HG02840 (cell line): ENCODE data around the gene POLR1E.

Experiments used
- ATAC-seq: cut with Tn5 transposase; IDR thresholded peaks from one replicate; pipeline ENCODE4 v1.9.1; 2021; ENCODE audit warnings: mild to moderate bottlenecking, moderate library complexity, moderate number of reproducible peaks; ENCODE audit not compliant: unreplicated experiment, low FRiP score

The POLR1E gene, protein sequence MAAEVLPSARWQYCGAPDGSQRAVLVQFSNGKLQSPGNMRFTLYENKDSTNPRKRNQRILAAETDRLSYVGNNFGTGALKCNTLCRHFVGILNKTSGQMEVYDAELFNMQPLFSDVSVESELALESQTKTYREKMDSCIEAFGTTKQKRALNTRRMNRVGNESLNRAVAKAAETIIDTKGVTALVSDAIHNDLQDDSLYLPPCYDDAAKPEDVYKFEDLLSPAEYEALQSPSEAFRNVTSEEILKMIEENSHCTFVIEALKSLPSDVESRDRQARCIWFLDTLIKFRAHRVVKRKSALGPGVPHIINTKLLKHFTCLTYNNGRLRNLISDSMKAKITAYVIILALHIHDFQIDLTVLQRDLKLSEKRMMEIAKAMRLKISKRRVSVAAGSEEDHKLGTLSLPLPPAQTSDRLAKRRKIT

DNA sequence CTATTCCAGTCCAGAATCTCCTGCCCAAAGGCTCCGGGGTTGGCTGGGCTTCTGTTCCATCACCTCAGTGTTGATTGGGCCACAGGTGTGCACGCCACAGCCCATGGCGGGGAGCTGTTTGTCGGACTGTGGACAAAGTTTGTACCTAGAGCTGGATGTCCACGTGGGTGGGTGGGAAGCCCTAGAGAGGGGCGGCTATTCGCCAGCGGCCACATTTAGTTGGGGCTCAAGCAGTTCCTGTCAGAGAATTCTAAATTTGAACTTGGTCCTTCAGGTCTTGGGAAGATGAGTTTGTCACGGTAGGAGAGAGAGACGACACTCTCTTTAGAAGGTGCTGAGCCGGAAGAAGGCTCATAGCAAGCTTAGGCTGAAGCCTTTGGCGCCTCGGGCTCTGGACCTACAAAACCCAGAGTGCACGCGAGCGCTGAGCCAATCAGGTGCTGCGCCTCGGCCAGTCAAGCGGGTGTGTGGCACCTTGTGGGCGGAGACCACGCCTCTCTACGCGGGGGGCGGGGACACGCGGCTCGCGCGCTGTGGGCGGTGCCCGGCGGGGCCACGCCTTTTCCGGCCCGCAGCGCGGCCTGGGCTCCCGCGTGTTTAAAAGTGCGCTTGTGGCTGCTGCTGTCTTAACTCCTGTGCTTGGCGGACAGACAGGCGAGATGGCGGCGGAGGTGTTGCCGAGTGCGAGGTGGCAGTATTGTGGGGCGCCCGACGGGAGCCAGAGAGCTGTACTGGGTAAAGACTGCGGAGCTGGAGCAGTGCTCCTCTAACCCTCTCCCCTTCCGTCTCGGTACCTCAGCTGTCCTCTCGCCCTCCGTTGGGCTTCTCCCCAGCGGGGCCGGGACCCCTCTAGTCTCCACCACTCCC, at the start of gene POLR1E:
POLR1E (plus strand) TSS at position 560 of the 867 bp plus-strand sequence; CDS start at position 660, 100 bp downstream.
- peak; percentile 92 for ATAC-seq

DNA sequence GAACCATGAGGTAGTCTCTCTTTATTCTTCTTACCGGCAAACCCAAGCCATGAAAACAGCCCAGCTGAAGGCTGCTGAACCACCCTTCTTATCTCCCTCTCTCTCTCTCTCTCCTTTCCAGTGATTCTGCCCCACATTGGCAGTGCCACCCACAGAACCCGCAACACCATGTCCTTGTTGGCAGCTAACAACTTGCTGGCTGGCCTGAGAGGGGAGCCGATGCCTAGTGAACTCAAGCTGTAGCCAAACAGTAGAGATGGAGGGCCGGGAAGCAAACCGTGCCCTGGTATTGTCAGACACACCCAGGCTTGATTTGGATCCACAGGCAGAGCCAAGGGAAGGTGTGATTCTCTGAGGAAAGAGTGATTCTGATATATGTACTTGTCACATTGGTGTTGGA, 49.2 kb upstream of the POLR1E start:
- ATAC-seq: no peak

DNA sequence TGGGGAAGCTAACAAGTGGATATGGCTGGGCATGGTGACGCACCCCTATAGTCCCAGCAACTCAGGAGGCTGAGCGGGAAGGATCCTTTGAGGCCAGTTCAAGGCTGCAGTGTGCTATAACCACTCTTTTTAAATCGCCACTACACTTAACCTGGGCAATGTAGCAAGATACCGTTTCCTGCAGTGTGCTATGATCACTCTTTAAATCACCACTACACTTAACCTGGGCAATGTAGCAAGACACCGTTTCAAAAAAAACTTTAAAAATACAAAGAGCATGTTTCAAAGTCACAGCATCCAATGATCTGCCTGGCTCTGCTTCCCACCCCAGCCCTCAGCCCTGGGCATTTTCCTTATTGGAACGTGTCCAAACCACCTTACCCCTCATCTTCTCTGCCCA, 48.7 kb upstream of the POLR1E start:
- no peak for ATAC-seq

DNA sequence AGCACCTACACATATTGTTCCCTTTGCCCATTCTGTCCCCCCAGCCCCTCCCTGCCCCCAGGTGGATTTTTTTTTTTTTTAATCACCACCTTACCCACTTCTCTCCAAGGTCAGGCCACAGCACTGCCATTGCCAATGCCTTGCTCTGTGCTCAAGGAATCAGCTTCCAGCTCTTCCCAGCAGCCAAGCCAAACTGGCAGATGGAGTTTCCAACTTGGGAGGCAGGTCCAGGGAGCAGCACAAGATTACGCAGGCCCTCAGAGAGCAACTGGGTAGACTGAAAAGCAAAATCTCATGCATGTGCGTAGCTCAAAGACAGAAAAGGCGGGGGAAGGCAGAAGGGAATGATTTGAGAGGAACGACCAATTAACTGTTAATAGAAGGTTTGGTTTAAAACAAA, 48.1 kb upstream of the POLR1E start:
- ATAC-seq: no peak

DNA sequence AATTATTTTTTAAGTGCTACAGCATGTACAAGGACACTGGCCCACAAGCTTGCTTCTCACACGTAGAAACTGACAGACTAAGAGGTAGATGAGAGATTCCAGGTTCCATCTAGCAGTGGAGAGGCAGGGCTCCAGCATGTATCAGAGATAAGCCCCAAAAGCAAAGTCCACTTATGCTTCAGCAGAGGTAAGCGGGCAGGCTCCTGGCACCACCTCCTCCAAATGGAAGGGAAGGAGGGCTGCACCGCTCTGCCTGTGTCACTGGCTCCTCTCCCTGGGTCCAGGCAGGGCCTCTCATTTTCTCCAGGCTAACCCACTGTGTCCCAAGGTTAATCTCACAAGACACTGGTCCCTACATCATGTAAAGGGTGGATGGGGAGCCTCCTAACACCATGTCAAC, 47.4 kb upstream of the POLR1E start:
- ATAC-seq: no peak

DNA sequence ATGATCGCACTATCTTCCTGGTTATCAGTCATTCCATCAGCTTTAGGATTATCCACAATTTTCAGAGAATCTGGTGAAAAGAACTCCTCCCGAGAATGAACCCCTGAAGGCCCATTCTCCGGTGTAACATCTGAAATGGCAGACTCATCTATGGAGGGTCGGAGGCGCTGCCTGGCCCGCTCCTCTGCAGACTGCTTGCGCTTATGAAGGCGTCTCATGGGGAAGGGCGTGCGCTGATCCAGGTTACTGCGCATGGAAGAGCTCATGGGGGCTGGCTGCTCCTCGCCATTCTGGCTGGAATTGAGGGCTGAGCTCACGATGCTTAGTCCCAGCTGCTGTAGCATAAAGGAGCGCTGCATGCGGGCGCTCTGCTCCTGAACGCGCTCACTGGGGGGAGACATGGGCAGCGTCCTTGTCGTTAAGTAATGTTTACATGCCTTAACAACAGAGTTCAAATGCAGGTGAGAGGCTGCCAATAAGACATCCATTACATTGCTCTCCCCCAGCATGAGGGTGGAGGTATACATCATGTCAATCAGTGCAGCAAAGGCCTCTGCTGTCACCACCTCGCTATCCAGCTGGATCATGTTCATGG, 43.9 kb upstream of the POLR1E start:
- ATAC-seq: no peak

DNA sequence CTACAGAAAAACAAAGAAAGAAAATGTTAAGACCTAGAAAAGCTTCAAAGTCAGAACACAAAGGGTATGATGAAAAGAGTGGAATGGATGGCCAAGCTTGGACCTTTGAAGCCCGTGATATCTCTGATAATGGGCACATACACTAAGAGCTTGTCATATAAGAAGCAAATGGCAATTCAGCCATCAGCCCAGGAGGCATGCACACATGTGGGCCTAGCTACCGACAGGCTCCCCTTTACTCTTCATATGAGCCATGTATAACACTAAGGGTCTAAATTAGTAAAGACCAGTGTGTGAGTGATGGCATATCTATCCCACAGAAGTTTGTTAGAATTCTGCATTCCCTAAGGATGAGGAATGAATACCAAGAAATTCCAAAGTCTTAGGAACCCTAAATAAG, 43.2 kb upstream of the POLR1E start:
- ATAC-seq: no peak

DNA sequence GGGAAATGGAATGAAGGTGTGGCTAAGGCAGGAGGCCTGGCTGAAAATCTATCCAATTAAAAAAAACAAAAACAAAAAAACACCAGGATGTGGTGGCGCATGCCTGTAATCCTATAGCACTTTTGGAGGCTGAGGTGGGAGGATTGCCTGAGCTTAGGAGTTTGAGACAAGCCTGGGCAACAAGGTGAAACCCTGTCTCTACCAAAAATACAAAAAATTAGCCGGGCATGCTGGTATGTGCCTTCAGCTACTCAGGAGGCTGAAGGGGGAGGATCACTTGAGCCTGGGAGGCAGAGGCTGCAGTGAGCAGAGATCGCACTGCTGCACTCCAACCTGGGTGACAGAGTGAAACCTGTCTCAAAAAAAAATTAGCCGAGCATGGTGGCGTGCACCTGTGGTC, 42.2 kb upstream of the POLR1E start:
- ATAC-seq: no peak

DNA sequence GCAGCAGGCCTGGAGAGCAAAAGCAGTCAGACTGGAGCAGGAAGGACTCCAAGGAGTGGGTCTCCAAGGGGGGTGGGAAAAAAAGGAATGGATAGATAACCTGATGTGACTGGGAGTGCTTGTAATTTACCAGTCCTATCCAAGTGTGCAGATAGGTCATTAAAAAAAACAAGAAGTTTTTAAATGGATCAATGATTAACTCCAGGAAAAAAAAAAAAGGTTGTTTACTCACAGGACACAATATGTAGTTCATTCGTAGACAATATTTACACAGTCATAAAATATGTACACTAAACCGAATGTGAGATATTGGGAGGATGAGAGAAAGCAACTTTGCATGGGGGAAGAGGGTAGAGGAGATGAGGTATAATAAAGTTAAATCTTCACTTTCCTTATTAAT, 40.9 kb upstream of the POLR1E start:
- no peak for ATAC-seq

DNA sequence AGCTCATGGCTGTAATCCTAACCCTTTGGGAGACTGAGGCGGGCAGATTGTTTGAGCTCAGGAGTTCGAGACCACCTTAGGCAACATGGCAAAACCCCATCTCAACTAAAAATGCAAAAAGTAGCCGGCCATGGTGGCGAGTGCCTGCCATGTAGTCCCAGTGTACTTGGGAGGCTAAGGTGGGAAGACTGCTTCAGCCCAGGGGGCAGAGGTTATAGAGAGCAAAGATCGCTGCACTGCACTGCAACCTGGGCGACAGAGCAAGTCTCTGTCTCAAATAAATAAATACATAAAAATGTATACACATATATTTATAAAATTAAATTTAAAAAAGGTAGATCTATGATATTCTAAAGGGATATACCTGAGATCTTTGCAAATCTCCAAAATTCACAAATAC, 39.9 kb upstream of the POLR1E start:
- ATAC-seq: no peak

DNA sequence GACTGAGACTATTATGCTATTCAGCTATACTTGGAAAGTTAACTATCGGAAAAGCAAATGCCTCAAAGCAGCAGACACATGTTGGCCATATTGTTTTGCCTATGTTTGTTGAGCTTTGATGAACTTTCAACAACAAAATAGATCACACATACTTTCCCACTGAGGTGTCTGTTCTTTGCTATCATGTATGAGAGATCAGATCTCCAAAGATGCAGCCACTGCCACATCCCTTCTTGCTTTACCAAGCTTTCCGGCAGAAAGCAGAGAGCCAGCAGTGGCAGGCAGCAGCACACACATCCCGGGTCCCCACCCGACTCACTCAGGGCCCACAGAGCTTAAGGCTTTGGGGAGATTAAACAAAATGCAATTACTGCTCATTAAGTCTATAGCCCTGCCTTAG, 39.3 kb upstream of the POLR1E start:
- ATAC-seq: no peak

DNA sequence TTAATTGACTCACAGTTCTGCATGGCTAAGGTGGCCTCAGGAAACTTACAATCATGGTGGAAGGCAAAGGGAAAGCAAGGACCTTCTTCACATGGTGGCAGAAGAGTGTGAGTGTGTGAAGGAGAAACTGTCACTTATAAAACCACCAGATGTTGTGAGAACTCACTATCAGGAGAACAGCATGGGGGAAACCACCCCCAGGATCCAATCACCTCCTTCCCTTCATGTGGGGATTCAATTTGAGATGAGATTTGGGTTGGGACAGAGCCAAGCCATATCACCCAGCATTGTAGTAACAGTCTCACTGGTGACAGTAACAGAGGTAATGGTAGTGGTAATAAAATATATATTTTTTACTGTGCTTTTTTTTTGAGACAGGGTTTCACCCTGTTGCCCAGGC, 38.6 kb upstream of the POLR1E start:
- no peak for ATAC-seq

DNA sequence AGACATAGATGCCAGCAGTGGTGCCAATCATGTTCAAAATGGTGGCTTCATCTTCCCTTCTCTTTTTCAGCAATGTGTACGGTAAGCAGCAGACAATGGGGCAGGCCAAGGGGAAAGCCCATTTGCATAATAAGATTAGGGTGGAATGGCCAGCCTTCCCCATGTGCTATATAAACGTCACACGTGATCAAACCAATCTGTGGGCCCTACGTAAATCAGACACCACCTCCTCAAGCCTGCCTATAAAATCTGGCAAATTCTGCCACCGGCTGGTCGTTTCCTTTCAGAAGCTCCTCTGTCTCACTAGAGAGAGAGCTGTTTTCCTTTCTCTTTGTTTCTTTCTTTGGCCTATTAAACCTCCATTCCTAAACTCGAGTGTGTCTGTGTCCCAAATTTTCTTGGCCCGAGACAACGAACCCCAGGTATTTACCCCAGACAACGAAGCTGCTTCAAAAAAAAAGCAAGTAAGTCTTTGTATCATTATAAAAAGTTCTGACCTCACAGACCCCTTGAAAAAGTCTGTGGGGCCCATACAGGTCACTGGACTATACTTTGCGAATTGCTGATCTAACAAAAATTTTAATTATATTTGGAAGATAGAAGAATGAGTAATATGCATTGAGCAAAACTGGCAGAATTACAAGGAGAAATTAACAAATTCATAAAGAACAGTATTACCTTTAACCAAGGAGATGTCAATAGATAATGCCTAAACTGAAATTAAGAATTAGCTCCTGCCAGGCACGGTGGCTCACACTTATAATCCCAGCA, 35.7 kb upstream of the POLR1E start:
- ATAC-seq: no peak

DNA sequence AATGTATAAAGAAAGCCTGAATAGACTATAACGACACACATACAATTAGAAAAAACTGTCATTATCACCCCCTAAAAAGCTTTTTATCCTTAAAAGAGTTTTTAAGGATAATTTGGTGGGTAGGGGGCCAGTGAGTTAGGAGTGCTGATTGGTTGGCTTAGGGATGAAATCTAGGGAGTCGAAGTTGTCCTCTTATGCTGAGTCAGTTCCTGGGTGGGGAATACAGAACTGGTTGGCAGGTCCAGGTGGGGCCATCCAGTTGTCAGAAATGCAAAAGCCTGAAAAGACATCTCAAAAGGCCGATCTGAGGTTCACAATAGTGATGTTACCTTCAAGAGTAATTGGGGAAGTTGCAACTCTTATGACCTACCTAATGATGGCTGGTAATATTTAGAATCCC, 34.1 kb upstream of the POLR1E start:
- no peak for ATAC-seq

DNA sequence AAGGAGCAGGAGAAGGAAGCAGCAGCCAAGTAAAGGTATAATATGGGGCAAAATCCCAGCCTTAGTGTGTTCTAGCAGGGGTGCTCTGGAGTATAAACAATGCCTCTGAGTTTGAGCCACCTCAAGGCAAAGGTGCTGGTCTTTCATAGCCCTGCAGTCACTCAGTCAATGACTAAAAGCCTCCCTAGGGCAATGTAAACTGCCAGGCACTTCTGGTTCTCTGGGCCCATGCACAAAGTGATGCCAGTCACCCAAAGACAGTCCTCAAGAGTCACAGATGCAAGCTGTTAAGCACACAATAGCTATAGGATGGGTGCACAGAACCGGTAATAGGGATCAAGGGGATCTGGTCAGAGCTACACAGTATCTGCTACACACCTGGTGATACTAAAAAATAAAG, 33.1 kb upstream of the POLR1E start:
- ATAC-seq: no peak

DNA sequence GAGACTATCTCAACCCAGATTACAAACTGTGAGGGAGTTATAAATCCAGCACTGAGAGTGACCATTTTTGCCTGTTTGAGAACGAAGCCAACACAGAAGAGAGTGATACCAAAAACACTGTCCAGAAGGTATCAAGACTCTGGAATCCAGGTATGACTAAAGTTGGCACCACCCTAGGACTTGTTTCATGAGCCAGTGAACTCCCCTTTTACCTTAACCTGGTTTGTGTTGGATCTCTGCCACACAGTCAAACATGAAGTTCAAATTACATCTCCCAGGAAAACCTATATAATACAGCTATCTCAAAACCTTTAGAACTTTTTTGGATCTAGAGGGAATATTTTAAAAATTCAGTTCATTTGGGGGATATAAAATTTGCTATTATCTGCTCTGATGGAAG, 31.9 kb upstream of the POLR1E start:
- ATAC-seq: no peak

DNA sequence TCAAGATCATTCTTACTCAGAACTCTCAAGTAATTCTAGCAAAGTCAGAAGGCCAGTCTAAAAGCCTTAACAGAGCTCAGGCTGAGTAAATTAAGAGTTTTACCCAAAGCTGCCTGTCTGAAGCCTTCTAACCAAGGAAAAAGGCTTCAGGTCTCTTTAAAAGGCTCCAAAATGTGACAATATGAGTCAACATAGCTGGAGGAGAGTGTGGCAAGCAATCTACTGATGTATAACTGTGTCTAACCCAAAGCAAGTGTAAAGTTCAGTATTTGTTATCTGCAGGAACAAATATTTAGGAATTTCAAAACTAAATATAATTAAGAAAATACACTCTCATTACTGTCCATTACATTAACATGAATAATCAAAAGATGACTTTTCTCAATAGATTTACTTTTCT, 31.5 kb upstream of the POLR1E start:
- ATAC-seq: no peak

DNA sequence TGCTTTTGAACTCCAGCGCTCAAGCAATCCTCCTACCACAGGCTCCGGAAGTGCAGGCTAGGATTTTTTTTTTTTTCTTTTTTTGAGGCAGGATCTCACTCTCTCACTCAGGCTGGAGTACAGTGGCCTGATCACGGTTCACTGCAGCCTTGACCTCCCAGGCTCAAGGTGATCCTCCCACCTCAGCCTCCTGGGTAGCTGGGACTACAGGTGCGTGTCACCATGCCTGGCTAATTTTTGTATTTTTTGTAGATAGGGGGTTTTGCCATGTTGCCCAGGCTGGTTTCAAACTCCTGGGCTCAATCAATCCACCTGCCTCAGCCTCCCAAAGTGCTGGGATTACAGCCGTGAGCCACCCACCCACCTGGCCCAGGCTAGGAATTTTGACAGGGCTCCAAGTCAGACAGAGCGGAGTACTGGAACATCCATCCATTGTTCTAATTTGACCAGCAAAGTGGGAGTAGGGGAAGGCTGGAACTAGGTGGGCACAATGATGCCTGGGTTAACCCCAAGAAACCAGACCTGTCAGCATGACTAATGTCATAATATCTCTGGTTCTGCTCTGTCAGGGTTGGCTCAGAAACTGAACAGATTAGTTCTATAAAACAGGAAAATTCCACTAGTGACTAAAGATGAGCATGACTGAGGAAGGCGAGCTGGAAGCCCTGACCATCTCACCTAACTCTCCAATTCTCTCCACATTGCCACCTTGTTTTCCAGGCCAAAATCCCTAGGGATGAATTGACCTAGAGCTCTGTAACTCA, 29.7 kb upstream of the POLR1E start:
- ATAC-seq: no peak

DNA sequence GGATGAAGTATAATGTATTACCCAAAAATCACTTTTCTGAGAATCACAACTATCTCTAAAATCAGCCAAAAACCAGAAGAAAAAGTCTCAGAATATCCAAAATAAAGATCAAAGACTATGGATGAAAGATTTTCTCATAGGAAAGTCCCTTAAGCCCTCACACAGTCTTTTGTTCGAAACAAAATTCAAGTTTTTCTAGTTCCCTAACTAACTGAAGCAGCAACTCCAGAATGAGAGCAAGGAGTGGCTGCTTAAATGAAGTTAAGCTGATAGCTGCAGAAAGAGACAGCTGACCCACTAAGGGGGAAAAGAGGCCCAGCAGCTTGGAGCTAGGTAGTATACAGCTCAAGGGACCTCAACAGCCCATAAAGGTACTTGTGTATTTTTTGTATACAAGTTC, 28.9 kb upstream of the POLR1E start:
- ATAC-seq: no peak

DNA sequence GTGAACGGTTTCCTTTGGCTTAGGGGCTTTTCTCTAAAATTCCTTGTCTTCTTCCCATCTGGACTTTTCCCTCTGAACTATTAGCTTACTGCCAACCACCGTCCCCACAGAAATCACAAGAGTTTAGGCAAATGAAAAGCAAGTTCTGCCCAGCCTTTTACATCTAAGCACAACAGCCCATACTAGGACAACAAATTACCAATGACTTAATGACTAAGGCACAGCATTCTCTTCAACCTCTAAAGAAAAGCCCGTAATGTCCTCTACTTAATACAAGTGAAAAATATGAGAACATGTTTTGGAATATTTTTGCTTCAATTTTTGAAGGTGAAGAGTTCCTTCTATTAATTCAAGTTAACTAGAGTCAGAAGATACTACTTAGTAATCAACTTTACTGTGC, 21.7 kb upstream of the POLR1E start:
- no peak for ATAC-seq
